Central memory CD4-positive, alpha-beta T cell (primary cell): ENCODE results near the gene MARK3.

Experiments
- DNase-seq: peaks from one replicate; pipeline ENCODE4 v3.0.0; 2022

Gene MARK3

DNA sequence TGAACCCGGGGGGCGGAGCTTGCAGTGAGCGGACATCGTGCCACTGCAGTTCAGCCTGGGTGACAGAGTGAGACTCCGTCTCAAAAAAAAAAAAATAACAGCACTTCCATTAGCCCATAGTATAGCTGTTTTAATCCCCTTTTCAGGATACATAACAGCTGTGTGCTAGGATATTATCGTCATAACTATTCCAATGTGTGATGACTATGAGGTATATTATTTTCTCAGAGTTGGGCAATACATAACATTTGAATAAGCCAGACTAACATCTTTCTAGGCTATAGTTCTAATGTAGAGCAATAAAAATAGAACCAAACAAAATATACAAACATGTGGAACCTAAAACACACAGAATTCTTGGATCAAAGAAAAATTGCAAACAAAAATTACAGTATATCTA, 57.1 kb downstream of the MARK3 start:
- DNase-seq: no peak

- no peak for DNase-seq
These were observed 57.9 kb downstream of the MARK3 start for GRCh38 chr14:103443111-103443510.

DNA sequence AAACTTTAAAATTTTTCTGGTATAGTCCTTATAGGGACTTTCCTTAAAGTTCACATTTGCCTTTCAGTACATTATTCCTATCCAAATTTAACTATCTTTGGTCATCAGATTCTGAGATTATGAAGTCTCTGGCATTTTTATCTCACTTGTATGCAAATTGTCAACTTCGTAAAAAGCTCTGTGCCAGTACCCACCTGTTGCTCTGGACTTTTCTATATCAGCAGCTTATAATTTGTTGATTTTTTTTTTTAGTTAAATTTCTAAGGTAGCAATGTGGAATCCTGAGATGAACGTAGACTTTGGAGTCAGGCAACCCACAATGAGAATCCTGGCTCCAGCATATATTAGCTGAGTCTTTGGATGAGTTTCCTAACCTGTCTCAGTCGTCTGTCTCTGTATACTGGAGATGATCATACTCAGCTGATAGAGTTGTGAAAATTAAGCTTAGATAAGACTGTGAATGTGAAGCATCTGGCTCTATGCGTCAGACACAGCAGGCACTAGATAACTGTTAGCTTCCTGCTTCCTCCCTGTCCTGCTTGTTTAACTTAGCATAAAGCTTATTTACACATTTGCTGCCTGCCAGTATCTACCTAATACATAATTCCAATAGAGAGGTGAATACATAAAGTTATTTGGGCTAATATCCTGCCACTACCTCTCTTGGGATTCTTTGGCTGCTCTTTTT, 59.8 kb downstream of the MARK3 start:
- no peak for DNase-seq

DNA sequence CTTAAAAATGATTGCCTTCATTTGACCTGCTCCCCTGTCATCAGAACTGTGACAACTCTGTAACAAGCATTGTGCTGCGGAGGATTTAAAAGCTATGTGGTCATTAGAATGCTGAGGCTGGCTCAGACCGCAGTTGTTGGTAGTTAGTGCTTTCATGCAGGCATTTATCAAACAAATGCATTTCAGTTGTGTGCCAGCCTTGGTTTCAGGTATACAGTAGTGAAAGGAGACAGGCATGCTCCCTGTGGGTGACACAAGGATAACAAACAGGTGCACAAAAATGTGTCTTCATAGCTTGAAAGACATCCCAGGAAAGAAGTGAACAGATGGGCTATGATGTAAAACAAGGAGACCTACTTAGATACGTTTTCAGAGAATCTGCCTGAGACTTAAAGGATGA, 60.6 kb downstream of the MARK3 start:
- no peak for DNase-seq

DNA sequence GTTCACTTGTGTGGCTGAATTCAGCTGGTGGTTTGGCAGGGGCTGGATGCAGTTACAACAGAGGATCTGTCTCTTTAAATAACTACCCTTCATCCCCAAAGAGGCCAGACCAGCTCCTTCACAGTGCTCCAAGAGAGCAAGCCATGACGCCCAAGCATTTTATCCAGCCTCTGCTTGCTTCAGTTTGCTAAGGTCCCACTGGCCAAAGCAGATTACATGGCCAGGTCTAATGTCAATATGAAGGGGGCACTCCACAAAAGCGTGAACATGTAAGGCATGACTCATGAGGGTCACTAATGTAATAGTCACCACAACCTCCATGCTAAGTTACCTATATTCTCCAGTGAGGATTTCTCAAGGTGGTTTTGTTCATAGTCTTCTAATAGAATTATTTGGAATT, 62.9 kb downstream of the MARK3 start:
- no peak for DNase-seq

DNA sequence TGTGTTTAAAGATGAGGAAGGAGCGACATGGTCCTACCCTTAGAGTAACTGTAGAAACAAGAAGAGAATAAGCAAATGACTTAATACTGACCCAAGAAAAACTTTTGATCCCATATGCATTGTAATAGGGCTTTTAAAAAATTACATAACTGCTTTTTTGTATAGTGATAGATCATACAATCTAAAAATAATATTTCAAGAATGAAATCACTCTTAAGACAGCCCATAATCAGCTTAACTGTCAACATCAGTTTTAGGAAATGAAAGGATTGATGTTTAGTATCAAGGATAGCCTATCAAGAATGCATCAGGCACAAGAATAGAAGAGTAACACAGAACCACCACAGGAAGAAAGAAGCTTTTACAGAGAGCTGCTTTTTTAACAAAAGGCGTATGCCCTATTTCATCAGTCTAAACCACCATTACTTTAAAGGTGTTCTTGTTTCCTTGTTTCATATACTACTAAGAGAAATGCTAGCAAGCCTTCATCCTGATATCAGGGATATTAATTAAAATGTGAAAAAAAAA, 64.5 kb downstream of the MARK3 start:
- no peak for DNase-seq

DNA sequence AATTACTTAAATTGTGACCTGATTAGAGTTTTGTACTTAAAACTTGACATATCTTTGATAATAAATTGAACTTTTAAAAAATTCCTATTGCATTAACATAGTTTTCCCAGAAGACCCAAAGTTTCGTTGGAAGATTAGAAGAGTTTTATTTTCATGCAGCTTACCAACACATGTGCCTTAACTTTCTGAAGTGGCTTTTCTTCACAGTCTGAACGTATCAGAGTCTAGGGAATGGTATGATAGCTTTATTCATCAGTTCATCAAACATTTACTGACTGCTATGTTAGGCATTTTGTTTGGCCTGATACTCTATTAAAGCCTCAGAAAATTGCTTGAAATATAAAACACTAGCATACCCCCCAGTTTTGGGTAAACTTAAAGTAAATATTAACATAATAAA, 65.2 kb downstream of the MARK3 start:
- no peak for DNase-seq

DNA sequence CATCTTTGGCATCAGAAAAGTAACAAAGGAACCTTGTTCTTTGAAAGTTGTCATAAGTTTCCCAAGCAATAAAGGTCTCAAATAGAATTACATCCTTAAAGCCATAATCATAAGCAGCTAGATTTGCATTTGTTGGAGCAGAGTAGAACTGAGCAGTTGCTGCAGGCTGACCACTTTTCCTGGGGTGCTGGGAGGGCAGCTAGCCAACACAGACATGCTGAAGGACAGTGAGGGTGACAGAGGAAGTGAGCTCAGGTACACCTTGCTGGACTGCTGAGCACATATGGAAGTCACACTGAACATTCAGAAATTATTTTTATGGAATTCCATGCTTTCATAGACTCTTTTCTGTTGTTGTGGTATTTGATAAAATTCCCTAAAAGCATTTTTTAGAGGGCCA, 66.2 kb downstream of the MARK3 start:
- no peak for DNase-seq

DNA sequence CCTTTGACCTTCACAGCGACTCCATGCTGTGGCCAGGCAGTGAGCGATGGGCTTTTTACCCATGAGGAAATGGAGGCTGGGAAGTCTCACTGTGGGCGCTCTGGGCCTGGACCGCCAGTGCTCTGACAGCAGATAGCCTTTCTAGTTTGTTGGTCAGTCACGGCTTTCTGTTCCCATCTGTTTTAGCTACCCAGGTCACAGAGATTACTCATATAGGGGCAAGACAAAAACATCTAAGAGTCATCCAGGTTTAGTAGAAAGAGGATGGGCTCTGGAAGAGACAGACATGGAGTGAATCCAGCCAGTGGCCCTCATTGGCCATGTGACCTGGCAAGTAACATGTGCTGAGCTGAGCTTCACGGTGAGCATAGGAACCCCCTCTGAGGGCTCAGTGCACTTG, 68.6 kb downstream of the MARK3 start:
- DNase-seq: no peak

DNA sequence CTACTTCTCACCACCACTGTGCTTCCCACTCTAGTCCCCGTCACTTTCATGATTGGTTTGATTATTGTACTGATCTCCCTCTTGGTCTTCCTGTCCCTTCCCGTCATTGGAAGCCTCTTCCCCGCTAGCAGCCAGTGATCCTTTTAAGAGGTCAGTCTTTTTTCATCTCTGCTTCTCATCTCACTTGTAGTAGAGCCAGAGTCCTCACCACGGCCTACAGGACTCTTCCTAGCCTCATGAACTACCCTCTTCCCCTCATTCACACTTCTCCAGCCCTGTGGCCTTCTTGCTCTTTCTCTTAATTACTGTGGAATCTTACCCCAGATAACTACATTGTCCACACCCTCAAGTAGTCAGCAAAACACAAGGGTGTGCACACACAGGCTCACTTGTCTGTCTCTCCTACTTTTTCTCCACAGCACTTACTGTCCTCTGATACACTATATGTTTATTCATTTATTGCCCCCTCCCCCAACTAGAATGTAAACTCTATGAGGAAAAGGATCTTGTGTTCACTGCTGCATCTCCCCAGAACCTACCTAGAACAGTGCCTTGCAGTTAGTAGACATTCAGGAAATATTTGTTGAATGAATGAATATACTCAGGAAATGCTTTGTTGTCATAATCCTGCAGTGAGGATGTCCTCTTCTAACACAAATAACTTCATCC, 71.1 kb downstream of the MARK3 start:
- DNase-seq: no peak

- DNase-seq: no peak
These were observed 75.2 kb downstream of the MARK3 start for GRCh38 chr14:103460415-103460814.

DNA sequence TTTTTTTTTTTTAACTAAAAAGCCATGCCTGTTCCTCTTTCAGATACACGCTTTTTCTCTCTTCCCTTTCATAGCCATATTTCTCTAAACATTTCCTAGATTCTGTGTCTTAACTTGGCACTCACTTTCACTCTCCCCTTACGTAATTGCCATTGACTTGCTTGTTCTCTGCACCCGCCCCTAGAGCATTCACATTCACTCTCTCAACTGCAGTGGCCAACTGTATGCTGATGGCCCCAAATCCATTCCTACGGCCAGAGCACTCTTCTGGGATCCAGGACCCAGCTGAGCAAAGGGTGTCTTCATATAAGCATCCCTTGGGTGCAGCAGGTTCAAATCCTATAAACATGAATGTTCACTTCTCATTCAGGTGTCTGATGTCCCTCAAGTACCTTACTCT, 77.9 kb downstream of the MARK3 start:
- DNase-seq: no peak

GRCh38 chr14:103463851-103464250, 78.6 kb downstream of the MARK3 start:
- no peak for DNase-seq

DNA sequence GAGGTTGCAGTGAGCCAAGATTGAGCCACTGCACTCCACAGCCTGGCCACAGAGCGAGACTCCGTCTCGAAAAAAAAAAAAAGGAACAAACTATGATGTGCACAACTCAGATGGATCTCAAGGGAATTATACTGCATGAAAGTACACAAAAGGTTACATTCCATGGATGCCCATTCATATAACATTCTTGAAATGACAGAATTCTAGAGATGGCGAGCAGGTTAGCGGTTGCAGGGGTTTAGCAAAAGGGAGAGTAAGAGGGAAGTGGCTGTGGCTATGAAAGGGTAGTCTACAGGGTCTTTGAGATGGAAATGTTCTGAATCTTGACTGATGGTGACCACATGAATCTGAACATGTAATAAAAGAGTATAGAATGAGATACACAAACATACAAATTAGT, 87.7 kb downstream of the MARK3 start:
- no peak for DNase-seq

- DNase-seq: no peak
These were observed 89.7 kb downstream of the MARK3 start for GRCh38 chr14:103474893-103475292.

GRCh38 chr14:103476065-103476464, 90.8 kb downstream of the MARK3 start:
- DNase-seq: no peak

- DNase-seq: no peak
These were observed 91.4 kb downstream of the MARK3 start for GRCh38 chr14:103476631-103477030.

GRCh38 chr14:103480595-103480994, 95.4 kb downstream of the MARK3 start:
- DNase-seq: peak; percentile 15

DNA sequence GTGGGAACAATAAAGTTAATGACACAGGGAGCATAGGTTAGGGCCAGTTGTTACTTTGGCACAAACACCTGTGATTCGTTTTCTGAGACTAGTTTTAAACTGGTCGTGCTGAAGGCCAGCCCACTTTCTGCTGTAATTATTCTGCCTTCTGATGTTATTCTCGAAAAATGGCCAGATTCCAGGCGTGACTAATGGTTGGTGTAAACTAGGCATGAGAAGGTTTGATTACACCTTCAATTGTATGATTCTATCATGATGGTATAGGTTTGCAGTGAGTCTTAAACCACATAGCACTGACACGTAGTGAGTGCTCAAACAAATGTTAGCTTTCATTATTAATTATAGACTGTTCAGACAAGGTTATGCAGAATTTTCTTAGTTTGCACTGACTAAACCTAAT, 98.4 kb downstream of the MARK3 start:
- DNase-seq: no peak

DNA sequence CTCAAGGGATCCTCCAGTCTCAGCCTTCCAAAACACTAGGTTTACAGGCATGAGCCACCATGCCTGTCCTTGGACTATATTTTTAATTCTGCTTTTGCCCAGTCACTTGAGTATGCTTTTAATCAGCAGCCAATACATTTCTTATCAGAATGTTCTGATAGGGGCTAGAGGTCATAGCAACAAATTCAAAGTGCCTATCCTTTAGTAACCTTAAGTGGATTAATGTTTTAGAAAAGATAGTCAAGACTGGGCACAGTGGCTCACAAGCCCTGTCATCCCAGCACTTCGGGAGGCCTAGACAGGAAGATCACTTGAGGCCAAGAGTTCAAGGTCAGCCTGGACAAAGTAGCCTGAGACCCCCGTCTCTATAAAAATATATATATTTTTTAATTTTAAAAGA, 100.3 kb downstream of the MARK3 start:
- no peak for DNase-seq

GRCh38 chr14:103488071-103488470, 102.9 kb downstream of the MARK3 start:
- no peak for DNase-seq

GRCh38 chr14:103488960-103489359, 103.7 kb downstream of the MARK3 start:
- DNase-seq: no peak

- DNase-seq: no peak
These were observed 104.4 kb downstream of the MARK3 start for GRCh38 chr14:103489621-103490020.

DNA sequence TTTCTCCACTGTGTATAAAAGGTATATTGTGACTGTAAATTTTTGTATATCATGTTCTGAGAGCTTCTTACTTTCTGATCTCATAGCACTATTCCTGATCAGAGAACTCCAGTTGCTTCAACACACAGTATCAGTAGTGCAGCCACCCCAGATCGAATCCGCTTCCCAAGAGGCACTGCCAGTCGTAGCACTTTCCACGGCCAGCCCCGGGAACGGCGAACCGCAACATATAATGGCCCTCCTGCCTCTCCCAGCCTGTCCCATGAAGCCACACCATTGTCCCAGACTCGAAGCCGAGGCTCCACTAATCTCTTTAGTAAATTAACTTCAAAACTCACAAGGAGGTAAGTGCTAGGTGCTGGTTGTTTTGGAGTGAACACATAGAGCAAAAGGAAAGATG, 106.5 kb downstream of the MARK3 start:
- no peak for DNase-seq
